Measurements from ENCODE around the gene FARS2.

Gene FARS2

DNA sequence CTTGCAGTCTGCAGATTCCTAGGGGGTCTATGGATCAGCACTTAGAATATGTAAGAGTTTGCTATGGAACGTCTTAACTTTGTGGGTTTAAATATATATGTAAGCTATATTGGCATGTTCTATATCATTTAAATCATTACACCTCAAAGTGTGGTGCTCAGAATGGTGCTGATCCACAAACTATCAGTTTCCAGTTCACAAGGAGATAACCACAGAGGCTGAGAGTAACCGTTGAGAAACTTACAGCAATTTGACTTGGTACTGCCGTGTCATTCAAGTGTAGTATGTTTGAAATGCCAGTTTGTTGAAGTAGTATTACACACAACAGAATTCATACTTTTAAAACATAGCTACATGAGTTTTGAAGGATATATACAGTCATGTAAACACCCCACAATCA is 279.7 kb downstream of the FARS2 start:
- POLR2A ChIA-PET, result no interaction called here
- no peak for TF ChIP-seq FOXK2 (IDR thresholded peaks at IDR 0.05)
- no peak for TF ChIP-seq HDGF (IDR thresholded peaks at IDR 0.05; ENCODE audit: borderline replicate concordance)
- CTCF ChIA-PET, result no interaction called here
- DNase-seq (ENCODE audit: extremely low spot score), result no peak

DNA sequence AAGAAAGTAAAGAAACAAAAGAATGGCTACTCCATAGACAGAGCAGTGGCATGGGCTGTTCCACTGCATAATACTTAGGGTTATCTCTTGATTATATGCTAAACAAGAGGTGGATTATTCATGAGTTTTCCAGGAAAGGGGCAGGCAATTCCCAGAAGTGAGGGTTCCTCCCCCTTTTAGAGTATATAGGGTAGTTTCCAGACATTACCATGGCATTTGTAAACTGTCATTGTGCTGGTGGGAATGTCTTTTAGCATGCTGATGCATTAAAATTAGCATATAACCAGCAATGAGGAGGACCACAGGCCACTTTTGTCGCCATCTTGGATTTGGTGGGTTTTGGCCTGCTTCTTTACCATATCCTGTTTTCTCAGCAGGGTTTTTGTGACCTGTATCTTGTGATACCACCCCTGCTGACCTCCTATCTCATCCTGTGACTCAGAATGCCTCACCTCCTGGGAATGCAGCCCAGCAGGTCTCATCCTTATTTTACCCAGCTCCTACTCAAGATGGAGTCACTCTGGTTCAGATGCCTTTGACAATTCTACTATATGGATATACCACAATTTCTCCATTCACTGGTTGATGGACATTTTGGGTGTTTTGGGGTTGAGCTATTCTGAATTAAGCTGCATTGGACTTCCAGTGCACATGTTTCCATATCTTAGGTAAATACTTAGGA is 280.6 kb downstream of the FARS2 start:
- ChIA-PET CTCF (no interaction called here), POLR2A (no interaction called here)
- DNase-seq (ENCODE audit: extremely low spot score), result no peak
- TF ChIP-seq FOXK2 (IDR thresholded peaks at IDR 0.05) (no peak), BHLHE40 (IDR thresholded peaks at IDR 0.05; ENCODE audit: borderline replicate concordance) (no peak), HDGF (IDR thresholded peaks at IDR 0.05; ENCODE audit: borderline replicate concordance) (no peak), ZNF384 (IDR thresholded peaks at IDR 0.05) (no peak), CTBP1 (IDR thresholded peaks at IDR 0.05; ENCODE audit: borderline replicate concordance) (no peak), FOXA1 (IDR thresholded peaks at IDR 0.05) (no peak), SUZ12 (IDR thresholded peaks at IDR 0.05) (no peak), ELF4 (IDR thresholded peaks at IDR 0.05) (no peak), SP1 (IDR thresholded peaks at IDR 0.05) (no peak), TARDBP (IDR thresholded peaks at IDR 0.05) (no peak), L3MBTL2 (conservative IDR thresholded peaks at IDR 0.05) (no peak), LEF1 (IDR thresholded peaks at IDR 0.05; ENCODE audit: borderline replicate concordance) (no peak), NFRKB (IDR thresholded peaks at IDR 0.05) (no peak)
- TF ChIP-seq, protein P1, sequence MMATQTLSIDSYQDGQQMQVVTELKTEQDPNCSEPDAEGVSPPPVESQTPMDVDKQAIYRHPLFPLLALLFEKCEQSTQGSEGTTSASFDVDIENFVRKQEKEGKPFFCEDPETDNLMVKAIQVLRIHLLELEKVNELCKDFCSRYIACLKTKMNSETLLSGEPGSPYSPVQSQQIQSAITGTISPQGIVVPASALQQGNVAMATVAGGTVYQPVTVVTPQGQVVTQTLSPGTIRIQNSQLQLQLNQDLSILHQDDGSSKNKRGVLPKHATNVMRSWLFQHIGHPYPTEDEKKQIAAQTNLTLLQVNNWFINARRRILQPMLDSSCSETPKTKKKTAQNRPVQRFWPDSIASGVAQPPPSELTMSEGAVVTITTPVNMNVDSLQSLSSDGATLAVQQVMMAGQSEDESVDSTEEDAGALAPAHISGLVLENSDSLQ (IDR thresholded peaks at IDR 0.05), result no peak

DNA sequence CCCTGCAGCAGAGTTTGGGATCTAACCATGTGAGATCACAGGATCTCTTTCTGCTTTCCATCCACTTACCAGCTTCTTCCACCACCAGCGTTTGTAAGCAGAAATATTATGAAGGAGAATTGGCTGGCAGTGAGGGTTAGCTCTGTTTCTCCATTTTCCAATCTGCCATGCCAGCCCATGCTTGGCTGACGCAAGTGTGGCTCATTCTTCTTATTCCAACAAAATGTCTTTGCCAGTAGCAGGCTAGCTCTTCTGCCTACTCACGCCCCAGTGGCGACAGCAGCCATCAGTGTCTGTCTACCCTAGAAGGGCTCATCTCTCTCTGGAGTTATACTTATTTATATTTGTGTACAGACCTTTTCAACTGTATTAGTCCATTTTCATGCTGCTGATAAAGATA is 286.2 kb downstream of the FARS2 start:
- no peak for DNase-seq (ENCODE audit: extremely low spot score)
- ChIA-PET POLR2A (no interaction called here), CTCF (no interaction called here)
- TF ChIP-seq SUZ12 (IDR thresholded peaks at IDR 0.05), result no peak
- no peak for TF ChIP-seq TARDBP (IDR thresholded peaks at IDR 0.05)
- no peak for TF ChIP-seq CTBP1 (IDR thresholded peaks at IDR 0.05; ENCODE audit: borderline replicate concordance)
- no peak for TF ChIP-seq SP1 (IDR thresholded peaks at IDR 0.05)
- TF ChIP-seq FOXK2 (IDR thresholded peaks at IDR 0.05), result no peak
- TF ChIP-seq ZNF384 (IDR thresholded peaks at IDR 0.05), result no peak
- TF ChIP-seq, protein P1 (IDR thresholded peaks at IDR 0.05), result no peak
- TF ChIP-seq NFRKB (IDR thresholded peaks at IDR 0.05), result no peak
- no peak for TF ChIP-seq L3MBTL2 (conservative IDR thresholded peaks at IDR 0.05)
- TF ChIP-seq HDGF (IDR thresholded peaks at IDR 0.05; ENCODE audit: borderline replicate concordance), result no peak
- no peak for TF ChIP-seq BHLHE40 (IDR thresholded peaks at IDR 0.05; ENCODE audit: borderline replicate concordance)
- no peak for TF ChIP-seq FOXA1 (IDR thresholded peaks at IDR 0.05)
- no peak for TF ChIP-seq LEF1 (IDR thresholded peaks at IDR 0.05; ENCODE audit: borderline replicate concordance)
- TF ChIP-seq ARNT (IDR thresholded peaks at IDR 0.05), result no peak
- no peak for TF ChIP-seq ELF4 (IDR thresholded peaks at IDR 0.05)
- no peak for TF ChIP-seq FOXM1 (IDR thresholded peaks at IDR 0.05; ENCODE audit: borderline replicate concordance)

DNA sequence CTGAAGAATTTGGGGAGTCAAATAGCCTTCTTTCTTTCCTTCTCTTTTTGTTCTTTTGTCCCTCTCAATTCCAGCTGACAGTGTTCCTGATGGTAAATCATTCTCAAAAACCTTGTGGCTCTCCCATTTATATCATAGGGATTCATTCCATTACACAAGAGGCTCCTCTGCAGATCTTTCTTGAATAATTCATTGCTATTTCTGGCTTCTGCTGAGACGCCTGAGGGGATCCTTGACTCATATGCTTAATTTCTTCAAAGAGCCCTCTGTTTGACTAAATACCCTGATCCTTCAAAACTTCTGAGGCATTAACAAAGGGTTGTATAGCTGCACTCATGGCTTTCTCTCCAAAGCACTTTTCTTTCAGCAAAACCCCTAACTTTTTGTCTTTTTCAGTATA is 289.3 kb downstream of the FARS2 start:
- CTCF ChIA-PET, result no interaction called here
- TF ChIP-seq, protein P1 (IDR thresholded peaks at IDR 0.05), result no peak
- TF ChIP-seq FOXK2 (IDR thresholded peaks at IDR 0.05) (no peak), SP1 (IDR thresholded peaks at IDR 0.05) (no peak), SUZ12 (IDR thresholded peaks at IDR 0.05) (no peak), BHLHE40 (IDR thresholded peaks at IDR 0.05; ENCODE audit: borderline replicate concordance) (no peak), TARDBP (IDR thresholded peaks at IDR 0.05) (no peak), CTBP1 (IDR thresholded peaks at IDR 0.05; ENCODE audit: borderline replicate concordance) (no peak), L3MBTL2 (conservative IDR thresholded peaks at IDR 0.05) (no peak), ARNT (IDR thresholded peaks at IDR 0.05) (no peak), FOXA1 (IDR thresholded peaks at IDR 0.05) (no peak), LEF1 (IDR thresholded peaks at IDR 0.05; ENCODE audit: borderline replicate concordance) (no peak), ELF4 (IDR thresholded peaks at IDR 0.05) (no peak)
- POLR2A ChIA-PET, result no interaction called here
- no peak for DNase-seq (ENCODE audit: extremely low spot score)

DNA sequence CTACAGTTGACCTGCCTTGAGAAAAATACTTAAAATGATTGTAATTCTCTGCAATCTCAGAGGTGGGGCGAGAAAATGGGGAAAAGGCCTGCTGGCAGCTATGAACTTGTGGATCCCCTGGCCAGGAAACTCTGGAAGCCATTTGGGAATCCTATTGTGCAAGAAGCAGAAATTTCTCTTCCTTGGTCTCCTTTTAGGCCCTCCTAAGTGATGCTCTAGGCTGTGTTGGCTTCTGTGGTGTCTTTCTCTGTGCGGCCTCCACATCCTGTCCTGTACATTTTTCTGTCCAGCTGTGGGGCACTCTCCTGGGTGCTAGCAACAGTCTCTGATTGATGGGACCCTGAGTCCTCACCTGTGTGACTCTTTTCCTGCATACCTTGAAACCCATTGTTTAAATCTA is 290.9 kb downstream of the FARS2 start:
- CTCF ChIA-PET, result no interaction called here
- TF ChIP-seq FOXM1 (IDR thresholded peaks at IDR 0.05; ENCODE audit: borderline replicate concordance) (no peak), FOXK2 (IDR thresholded peaks at IDR 0.05) (no peak), BHLHE40 (IDR thresholded peaks at IDR 0.05; ENCODE audit: borderline replicate concordance) (no peak), SUZ12 (IDR thresholded peaks at IDR 0.05) (no peak), ARNT (IDR thresholded peaks at IDR 0.05) (no peak), TARDBP (IDR thresholded peaks at IDR 0.05) (no peak), HDGF (IDR thresholded peaks at IDR 0.05; ENCODE audit: borderline replicate concordance) (no peak), FOXA1 (IDR thresholded peaks at IDR 0.05) (no peak), ELF4 (IDR thresholded peaks at IDR 0.05) (no peak), SP1 (IDR thresholded peaks at IDR 0.05) (no peak)
- POLR2A ChIA-PET, result no interaction called here
- no peak for DNase-seq (ENCODE audit: extremely low spot score)

DNA sequence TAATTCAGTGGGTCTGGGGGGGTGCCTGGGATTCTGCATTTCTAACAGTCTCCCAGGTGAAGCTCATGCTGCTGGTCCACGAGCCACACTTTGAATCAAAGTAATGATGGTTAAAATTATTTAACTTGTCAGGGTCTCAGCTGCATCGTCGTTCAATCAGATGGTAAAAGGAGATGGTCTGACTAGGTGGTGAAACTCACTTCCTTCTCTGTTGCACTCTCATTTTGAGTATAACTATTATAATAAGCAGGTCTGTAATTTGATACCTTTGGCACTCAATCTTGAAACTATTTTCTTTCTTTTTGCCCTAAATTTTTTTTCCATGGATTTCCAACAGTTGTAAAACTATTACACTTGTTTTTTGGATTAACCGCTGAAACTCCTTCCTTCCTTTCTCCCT is 292.5 kb downstream of the FARS2 start:
- POLR2A ChIA-PET, result no interaction called here
- no peak for DNase-seq (ENCODE audit: extremely low spot score)
- TF ChIP-seq ARNT (IDR thresholded peaks at IDR 0.05) (no peak), SP1 (IDR thresholded peaks at IDR 0.05) (no peak), TARDBP (IDR thresholded peaks at IDR 0.05) (no peak), BHLHE40 (IDR thresholded peaks at IDR 0.05; ENCODE audit: borderline replicate concordance) (no peak), FOXM1 (IDR thresholded peaks at IDR 0.05; ENCODE audit: borderline replicate concordance) (no peak)
- CTCF ChIA-PET, result no interaction called here
